GM23338 (cell line): ENCODE results near the gene OR8B12.

Source experiments
- EZH2 ChIP-seq: fragments of 200-600 bp; sonication (generic); IDR thresholded peaks from one replicate; pipeline ENCODE4 v1.8.0; 2017; ENCODE audit warnings: antibody characterized with exemption, mild to moderate bottlenecking, low read depth; ENCODE audit not compliant: unreplicated experiment
- EZH2phosphoT487 ChIP-seq: fragments of 200-600 bp; sonication (generic); IDR thresholded peaks from one replicate; pipeline ENCODE4 v1.8.1; 2018; ENCODE audit warnings: antibody characterized with exemption; ENCODE audit not compliant: unreplicated experiment
- JUNB ChIP-seq: IDR thresholded peaks from one replicate; pipeline ENCODE4 v1.6.1; 2016; ENCODE audit warnings: antibody characterized with exemption; ENCODE audit not compliant: unreplicated experiment
- POLR2AphosphoS5 ChIP-seq: IDR thresholded peaks from 2 replicates; pipeline ENCODE4 v1.6.1; 2016; ENCODE audit warnings: antibody characterized with exemption, low read depth
- STAT1 ChIP-seq: IDR thresholded peaks from one replicate; pipeline ENCODE4 v1.6.1; 2016; ENCODE audit warnings: antibody characterized with exemption; ENCODE audit not compliant: unreplicated experiment
- TF ChIP-seq, protein P1 (sequence below), 2 experiments: fragments of 200-600 bp in 1 of 2; sonication (generic) in 1 of 2; conservative IDR thresholded peaks; 2 replicates each; pipeline versions ENCODE4 v1.5.1 to v1.6.1; 2016 to 2017; ENCODE audit warnings: antibody characterized with exemption in 2 of 2, low read depth in 2 of 2, mild to moderate bottlenecking in 2 of 2, moderate library complexity in 1 of 2

DNA sequence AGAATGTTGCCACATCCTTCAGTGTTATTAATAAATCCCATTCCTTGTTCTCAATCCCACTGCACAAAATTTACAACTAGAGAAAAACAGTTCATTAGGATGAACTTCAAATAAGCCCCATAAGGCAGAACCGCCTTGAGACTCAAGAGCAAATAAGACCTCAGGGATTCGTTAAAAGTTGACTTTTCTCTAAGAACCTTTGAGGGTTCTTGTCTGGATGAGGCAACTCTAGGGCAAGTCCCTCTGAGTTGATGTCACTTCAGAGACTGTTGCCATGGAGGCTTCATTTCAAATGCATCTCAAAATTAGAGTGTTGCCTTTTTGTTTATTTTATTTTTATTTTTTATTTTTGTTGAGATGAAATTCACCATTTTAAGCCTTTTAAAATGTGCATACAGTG, 48.0 kb upstream of the OR8B12 start:
- TF ChIP-seq, protein P1, sequence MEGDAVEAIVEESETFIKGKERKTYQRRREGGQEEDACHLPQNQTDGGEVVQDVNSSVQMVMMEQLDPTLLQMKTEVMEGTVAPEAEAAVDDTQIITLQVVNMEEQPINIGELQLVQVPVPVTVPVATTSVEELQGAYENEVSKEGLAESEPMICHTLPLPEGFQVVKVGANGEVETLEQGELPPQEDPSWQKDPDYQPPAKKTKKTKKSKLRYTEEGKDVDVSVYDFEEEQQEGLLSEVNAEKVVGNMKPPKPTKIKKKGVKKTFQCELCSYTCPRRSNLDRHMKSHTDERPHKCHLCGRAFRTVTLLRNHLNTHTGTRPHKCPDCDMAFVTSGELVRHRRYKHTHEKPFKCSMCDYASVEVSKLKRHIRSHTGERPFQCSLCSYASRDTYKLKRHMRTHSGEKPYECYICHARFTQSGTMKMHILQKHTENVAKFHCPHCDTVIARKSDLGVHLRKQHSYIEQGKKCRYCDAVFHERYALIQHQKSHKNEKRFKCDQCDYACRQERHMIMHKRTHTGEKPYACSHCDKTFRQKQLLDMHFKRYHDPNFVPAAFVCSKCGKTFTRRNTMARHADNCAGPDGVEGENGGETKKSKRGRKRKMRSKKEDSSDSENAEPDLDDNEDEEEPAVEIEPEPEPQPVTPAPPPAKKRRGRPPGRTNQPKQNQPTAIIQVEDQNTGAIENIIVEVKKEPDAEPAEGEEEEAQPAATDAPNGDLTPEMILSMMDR (conservative IDR thresholded peaks at IDR 0.05; ENCODE audit: low read depth in 2 of 2), result no peak
- no peak for TF ChIP-seq STAT1
- no peak for TF ChIP-seq EZH2
- no peak for TF ChIP-seq POLR2AphosphoS5
- TF ChIP-seq JUNB, result no peak
- TF ChIP-seq EZH2phosphoT487, result no peak
